GM15510 (cell line): ENCODE results near the gene ARHGAP22.

ENCODE experiments used
- POLR2A ChIP-seq: IDR thresholded peaks from 3 replicates; pipeline ENCODE4 v1.6.1; 2011; ENCODE audit warnings: borderline replicate concordance; ENCODE audit not compliant: insufficient read length; ENCODE audit errors: extremely low read depth

Gene ARHGAP22

DNA sequence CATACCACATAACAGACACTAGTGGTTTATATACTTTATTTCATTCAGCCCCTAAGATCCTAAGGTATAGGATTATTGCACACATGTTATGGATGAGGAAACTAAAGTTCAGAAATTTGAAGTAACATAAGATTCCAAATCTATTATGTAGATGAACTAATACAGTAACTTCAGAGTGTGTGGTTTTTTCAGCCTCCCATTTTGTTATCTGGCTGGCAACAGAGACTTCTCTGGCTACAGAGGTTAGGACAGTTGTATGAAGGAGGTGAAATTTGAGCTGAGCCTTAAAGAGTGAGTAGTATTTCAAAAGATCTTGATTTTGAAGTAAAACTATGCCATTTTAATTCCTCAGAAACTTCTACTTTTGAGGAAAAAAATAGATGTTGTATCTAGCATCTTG lies 173.0 kb downstream of the ARHGAP22 start:
- no peak for TF ChIP-seq POLR2A

DNA sequence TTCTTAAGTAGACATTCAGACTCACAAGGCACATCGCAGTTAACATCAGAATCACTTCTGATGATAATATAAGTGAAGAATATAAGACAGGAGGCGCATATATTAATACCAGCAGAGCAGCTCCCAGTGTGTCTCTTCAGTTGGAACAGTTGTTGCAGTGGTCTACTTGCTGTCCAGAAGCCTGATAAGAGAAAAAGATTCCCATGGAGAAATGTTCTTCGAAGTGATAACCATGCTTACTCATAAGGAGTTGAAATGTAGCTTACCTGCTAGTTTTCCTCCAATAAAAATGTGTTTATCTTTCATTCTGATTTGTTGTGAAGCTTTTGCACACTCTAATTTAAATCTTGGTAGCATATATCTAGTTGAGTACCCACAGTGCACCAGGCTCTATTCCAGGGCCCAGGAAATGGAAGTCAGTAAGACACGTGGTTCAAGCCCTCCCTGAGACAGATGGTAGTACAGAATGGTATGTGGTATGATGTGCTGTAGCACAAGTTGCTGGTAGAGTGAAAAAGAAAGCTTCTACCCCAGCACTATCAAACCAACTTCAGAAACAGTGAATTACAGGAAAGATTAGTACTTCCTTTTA lies 174.4 kb downstream of the ARHGAP22 start:
- no peak for TF ChIP-seq POLR2A

DNA sequence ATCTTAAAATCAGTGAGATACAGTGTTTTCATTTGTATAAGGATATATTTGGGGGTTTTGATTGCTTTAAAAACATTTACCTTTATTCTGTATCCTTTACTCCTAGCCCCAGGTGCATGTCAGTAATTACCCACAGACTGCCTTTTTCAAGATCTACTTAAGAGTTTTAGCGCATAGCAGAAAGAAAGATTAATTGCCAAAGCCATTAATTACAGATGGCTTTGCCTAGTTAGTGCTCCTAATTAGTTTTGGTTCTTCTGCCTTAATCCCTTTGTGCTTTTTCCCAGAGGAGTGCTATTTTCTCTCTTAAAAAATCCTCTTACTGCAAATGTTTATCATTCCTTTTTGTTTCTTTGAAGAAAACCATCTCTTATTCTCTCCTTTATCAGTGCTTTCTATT lies 175.6 kb downstream of the ARHGAP22 start:
- no peak for TF ChIP-seq POLR2A

DNA sequence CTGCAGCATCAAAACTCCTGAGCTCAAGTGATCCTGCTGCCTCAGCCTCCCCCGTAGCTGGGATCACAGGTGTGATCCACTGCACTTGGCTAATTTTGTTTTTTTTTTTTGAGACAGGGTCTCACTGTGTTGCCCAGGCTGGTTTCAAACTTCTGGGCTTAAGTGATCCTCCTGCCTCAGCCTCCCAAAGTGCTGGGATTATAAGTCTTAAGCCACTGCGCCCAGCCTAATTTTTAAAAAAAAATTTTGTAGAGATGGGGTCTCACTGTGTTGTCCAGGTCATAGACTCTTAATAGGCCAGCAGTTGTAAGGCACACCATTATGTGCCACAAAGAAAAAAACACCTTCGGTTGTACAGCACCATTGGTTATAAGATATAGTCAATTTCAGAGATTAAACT lies 176.0 kb downstream of the ARHGAP22 start:
- no peak for TF ChIP-seq POLR2A

DNA sequence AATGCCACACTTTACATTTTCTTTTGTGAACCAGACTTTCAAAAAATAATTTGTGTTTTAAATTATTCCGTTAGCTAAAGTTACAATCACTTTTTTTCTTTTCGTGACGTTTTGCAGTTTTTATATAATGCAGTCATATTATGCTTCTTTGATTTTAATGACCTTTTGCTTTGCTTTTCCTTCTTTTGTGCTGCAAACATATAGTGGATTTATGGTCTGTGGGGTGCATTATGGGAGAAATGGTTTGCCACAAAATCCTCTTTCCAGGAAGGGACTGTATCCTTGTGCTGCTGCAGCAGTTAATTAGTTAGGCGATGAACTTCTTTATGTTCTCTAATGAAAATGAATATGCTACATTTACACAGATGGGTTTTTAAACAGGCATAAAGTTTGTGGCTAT lies 181.0 kb downstream of the ARHGAP22 start:
- TF ChIP-seq POLR2A, result no peak

DNA sequence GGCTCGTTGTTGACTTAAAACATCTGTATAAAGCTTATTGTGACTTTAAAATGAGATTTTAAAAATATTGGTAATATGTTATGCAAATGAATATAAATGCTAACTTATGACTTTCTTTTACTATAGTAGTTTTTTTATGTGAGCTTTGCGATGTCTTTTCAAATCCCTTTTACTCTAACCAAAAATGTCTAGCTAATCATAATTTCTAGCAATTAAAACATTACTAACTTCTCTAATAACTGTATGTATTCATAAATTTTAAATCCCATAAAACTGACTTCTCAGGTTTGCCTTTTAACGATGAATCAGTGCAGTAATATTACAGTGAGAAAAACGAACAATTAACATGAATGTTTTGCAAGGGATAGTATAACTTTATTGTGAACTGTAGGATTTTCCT lies 185.2 kb downstream of the ARHGAP22 start:
- no peak for TF ChIP-seq POLR2A

DNA sequence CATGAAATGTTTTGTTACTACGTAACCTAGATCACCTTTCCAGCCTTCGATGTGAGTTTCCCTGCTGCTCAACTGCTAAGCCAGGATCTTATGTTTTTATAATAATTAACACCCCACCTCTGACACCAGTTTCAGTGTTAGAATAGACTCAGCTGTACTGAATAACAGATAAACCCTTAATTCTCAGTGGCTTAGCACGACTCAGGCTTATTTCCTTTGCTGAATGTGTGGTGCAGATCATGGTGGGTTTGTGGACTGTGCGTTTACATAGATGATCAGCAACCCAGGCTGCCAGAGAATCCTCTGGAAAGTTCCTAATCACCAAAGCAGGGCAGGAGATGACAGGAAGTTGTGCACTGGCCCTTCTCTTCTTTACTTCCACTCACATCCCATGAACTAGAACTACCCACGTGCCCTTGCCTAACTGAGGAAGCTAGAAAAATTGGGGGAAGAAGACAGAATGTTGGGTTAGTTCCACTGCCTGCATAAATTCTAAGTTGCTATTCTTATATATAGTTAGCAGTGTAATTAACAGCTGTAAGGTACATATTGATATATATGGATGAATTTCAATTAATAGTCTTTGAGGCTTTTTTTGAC lies 186.6 kb downstream of the ARHGAP22 start:
- no peak for TF ChIP-seq POLR2A

DNA sequence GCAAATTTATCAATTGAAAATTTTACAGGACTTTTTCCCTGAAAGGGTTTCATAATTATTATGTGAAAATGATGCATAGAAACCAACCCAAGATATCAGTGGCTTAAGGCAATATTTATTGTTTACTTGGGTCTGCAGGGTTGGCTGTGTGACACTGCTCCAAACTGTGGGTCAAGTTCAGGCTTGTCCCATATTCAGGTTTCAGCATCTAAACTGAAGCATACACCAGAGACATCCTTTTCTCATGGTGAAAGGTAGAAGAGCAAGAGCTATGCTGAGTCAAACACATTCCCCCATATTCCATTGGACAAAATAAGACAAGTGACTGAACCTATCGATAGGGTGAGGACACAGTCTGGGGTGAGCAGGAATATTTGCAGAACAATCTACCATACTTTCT lies 187.5 kb downstream of the ARHGAP22 start:
- TF ChIP-seq POLR2A, result no peak

DNA sequence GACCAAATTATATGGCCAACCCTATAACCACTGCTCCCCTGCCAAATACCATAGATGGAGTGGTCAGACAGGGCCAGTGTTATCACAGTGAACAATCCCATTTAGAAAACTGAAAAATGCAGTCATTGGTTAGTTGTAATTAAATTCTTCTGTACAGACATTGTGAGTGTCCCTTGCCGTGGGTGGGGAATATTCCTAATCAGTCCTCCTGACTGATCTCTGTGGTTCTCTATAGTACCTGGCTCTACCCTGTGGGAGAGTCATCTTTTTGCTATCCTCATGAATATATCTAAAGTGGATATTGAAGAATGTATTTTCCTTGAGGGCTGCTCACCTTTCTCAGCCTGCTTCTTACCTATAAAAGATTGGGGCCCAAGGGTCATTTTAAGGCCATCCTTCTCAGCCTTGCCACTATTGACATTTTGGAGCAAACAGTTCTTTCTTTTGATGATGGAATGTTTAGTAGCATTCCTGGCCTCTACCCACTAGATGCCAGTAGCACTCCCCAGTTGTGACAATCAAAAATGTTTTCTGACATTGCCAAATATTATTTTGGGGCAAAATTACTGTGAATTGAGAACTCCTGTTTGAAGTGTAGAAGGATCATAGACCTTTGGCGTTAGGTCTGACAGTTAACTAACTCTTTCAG lies 188.2 kb downstream of the ARHGAP22 start:
- no peak for TF ChIP-seq POLR2A

DNA sequence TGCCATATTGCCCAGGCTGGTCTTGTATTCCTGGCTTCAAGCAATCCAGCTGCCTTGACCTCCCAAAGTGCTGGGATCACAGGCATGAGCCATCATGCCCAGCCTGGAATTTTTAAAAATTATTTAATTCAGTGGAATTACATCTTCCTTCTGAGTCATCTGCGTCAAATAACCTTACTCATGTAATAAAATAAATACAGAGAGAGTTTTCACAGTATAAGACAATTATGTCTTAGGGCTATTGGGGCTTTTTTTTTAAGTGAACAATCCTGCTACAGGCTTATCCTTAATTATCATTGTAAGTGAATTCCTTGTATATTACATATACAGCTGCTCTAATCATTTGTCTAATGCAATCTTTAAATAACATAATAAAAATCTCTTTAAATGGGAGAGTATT lies 190.1 kb downstream of the ARHGAP22 start:
- no peak for TF ChIP-seq POLR2A

DNA sequence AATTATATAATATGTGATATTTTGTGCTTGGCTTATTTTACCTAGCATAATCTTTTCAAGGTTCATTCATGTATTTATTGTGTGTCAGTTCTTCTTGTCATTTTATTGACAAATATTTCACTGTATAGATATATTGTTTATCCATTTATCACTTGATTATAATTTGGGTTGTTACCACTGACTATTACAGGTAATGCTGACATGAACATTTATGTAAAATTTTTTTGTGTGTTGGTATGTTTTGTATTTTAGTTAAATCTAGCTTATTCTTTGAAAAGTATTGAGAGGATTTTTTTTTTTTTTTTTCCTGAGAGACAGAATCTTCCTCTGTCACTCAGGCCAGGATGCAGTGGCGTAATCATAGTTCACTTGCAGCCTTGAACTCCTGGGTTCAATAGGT lies 190.7 kb downstream of the ARHGAP22 start:
- TF ChIP-seq POLR2A, result no peak

DNA sequence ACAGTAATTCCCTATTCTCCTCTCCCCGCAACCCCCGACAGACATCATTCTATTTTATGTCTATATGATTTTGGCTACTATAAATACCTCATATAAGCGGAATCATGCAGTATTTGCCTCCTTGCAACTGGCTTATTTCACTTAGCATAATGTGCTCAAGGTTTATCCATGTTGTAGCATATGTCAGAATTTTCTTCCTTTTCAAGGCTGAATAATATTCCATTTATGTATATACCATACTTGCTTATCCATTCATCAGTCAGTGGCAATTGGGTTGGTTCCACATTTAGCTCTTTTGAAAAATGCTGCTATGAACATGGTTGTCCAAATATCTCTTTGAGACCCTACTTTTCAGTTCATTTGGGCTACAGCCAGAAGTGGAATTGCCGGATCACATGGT lies 191.9 kb downstream of the ARHGAP22 start:
- TF ChIP-seq POLR2A, result no peak

DNA sequence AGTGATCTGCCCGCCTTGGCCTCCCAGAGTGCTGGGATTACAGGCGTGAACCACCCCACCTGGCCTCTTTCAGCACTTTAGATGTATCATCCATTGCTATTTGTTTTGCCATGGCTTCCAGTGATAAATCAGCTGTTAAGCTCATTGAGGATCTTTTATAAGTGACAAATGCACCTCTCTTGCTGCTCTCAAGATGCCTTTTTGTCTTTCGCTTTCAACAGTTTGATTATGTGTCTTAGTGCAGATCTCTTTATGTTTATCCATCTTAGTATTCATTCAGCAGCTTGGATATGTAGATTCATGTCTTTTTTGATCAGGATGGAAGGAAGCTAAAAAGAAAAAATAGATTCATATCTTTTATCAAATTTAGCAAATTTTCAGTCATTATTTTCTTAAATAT lies 192.8 kb downstream of the ARHGAP22 start:
- no peak for TF ChIP-seq POLR2A

DNA sequence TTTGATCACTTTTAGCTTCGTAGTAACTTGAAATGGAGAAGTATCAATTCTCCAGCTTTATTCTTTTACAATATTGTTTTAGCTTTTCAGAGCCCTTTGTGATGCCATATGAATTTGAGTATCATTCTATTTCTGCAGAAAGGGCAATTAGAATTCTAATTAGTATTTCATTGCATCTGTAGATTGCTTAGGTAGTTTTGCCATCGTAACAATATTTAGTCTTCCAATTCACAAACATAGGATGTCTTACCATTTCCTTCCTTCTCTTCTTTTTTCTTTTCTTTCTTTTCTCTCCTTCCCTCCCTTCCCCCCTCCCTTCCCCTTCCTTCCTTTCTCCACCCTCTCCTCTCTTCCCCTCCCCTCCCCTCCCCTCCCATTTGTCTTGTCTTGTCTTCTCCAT lies 193.4 kb downstream of the ARHGAP22 start:
- TF ChIP-seq POLR2A, result no peak

DNA sequence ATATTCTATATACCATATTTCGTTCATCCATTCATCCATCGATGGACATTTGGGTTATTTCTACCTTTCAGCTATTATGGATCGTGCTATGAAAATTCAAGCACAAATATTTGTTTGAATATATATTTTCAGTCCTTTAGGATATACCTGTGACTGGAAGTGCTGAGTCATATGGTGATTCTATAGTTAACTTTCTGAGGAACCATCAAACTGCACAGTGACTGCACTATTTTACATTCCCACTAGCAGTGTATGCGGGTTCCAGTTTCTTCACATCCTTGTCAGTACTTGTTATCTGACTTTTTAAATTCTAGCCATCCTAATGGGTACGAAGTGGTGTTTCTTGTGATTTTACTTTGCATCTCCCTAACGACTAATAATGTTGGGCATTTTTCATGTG lies 194.4 kb downstream of the ARHGAP22 start:
- no peak for TF ChIP-seq POLR2A

DNA sequence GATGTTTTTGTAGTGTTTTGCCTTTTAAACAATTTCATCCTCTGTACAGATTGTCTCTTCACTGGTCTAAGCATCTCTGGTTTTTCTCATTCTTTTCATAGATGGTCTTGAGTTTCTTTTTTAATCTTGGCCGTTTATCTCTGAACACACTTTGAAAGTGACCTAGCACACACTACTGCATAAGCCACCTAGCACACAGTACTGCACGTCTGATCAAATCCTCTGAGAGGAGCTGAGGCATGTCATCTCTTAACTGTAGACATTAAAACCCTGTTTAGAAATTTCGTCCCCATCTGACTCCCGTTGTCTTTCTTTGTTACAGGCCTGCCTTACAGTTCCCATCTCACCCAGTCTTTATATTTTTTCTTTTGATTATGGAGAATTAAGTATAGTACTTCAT lies 198.2 kb downstream of the ARHGAP22 start:
- no peak for TF ChIP-seq POLR2A
